ENCODE results near the gene POP4.

The POP4 gene

DNA sequence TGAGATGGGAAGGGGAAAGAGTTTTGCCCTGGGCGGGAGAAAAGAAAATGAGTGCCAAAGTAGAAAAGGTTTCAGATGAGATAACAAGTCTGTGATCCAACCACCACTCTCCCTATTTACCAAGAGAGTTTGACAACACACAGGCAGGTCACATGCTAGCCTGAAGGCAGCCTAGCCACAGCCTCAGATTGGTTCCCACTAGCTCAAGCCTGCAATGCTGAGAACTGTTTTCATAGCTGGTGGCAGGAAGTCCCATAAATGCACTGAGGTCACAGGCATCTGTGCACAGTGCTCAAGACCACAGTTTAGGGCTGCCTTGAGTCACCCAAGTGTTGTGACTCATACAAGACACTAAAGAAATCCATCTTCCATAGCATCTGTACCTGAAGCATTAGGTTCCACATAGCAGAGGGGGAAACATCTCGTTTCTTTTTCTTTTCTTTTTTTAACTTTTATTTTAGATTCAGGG, 18.5 kb upstream of the POP4 start (continued):
- TF ChIP-seq, protein P1, sequence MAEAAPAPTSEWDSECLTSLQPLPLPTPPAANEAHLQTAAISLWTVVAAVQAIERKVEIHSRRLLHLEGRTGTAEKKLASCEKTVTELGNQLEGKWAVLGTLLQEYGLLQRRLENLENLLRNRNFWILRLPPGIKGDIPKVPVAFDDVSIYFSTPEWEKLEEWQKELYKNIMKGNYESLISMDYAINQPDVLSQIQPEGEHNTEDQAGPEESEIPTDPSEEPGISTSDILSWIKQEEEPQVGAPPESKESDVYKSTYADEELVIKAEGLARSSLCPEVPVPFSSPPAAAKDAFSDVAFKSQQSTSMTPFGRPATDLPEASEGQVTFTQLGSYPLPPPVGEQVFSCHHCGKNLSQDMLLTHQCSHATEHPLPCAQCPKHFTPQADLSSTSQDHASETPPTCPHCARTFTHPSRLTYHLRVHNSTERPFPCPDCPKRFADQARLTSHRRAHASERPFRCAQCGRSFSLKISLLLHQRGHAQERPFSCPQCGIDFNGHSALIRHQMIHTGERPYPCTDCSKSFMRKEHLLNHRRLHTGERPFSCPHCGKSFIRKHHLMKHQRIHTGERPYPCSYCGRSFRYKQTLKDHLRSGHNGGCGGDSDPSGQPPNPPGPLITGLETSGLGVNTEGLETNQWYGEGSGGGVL (tag by site-specific recombination; IDR thresholded peaks at IDR 0.05): no peak; the same call in 1 of the 2 replicates
- peak; percentile 66 for TF ChIP-seq GLIS1 (tag by site-specific recombination; IDR thresholded peaks at IDR 0.05)
- TF ChIP-seq, protein P2, sequence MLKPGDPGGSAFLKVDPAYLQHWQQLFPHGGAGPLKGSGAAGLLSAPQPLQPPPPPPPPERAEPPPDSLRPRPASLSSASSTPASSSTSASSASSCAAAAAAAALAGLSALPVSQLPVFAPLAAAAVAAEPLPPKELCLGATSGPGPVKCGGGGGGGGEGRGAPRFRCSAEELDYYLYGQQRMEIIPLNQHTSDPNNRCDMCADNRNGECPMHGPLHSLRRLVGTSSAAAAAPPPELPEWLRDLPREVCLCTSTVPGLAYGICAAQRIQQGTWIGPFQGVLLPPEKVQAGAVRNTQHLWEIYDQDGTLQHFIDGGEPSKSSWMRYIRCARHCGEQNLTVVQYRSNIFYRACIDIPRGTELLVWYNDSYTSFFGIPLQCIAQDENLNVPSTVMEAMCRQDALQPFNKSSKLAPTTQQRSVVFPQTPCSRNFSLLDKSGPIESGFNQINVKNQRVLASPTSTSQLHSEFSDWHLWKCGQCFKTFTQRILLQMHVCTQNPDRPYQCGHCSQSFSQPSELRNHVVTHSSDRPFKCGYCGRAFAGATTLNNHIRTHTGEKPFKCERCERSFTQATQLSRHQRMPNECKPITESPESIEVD (tag by site-specific recombination; IDR thresholded peaks at IDR 0.05): no peak
- 0 out of 2 replicates have a peak, but pooled peaks have one; percentile 43 for TF ChIP-seq ZSCAN23 (tag by site-specific recombination; IDR thresholded peaks at IDR 0.05)
- TF ChIP-seq, protein P3, sequence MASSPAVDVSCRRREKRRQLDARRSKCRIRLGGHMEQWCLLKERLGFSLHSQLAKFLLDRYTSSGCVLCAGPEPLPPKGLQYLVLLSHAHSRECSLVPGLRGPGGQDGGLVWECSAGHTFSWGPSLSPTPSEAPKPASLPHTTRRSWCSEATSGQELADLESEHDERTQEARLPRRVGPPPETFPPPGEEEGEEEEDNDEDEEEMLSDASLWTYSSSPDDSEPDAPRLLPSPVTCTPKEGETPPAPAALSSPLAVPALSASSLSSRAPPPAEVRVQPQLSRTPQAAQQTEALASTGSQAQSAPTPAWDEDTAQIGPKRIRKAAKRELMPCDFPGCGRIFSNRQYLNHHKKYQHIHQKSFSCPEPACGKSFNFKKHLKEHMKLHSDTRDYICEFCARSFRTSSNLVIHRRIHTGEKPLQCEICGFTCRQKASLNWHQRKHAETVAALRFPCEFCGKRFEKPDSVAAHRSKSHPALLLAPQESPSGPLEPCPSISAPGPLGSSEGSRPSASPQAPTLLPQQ (tag by site-specific recombination; IDR thresholded peaks at IDR 0.05): peak; percentile 46; the same call in 1 of the 2 replicates
- TF ChIP-seq, protein P4, sequence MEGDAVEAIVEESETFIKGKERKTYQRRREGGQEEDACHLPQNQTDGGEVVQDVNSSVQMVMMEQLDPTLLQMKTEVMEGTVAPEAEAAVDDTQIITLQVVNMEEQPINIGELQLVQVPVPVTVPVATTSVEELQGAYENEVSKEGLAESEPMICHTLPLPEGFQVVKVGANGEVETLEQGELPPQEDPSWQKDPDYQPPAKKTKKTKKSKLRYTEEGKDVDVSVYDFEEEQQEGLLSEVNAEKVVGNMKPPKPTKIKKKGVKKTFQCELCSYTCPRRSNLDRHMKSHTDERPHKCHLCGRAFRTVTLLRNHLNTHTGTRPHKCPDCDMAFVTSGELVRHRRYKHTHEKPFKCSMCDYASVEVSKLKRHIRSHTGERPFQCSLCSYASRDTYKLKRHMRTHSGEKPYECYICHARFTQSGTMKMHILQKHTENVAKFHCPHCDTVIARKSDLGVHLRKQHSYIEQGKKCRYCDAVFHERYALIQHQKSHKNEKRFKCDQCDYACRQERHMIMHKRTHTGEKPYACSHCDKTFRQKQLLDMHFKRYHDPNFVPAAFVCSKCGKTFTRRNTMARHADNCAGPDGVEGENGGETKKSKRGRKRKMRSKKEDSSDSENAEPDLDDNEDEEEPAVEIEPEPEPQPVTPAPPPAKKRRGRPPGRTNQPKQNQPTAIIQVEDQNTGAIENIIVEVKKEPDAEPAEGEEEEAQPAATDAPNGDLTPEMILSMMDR (tag by site-specific recombination; IDR thresholded peaks at IDR 0.05): no peak
- TF ChIP-seq, protein P5, sequence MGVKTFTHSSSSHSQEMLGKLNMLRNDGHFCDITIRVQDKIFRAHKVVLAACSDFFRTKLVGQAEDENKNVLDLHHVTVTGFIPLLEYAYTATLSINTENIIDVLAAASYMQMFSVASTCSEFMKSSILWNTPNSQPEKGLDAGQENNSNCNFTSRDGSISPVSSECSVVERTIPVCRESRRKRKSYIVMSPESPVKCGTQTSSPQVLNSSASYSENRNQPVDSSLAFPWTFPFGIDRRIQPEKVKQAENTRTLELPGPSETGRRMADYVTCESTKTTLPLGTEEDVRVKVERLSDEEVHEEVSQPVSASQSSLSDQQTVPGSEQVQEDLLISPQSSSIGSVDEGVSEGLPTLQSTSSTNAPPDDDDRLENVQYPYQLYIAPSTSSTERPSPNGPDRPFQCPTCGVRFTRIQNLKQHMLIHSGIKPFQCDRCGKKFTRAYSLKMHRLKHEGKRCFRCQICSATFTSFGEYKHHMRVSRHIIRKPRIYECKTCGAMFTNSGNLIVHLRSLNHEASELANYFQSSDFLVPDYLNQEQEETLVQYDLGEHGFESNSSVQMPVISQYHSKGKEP (tag by site-specific recombination; IDR thresholded peaks at IDR 0.05): peak; percentile 75
- peak; percentile 34; the same call in 1 of the 2 replicates for TF ChIP-seq ZNF623 (tag by site-specific recombination; IDR thresholded peaks at IDR 0.05)
- no peak for TF ChIP-seq ZNF433 (tag by site-specific recombination; IDR thresholded peaks at IDR 0.05; ENCODE audit: low read depth)
- TF ChIP-seq, protein P6, sequence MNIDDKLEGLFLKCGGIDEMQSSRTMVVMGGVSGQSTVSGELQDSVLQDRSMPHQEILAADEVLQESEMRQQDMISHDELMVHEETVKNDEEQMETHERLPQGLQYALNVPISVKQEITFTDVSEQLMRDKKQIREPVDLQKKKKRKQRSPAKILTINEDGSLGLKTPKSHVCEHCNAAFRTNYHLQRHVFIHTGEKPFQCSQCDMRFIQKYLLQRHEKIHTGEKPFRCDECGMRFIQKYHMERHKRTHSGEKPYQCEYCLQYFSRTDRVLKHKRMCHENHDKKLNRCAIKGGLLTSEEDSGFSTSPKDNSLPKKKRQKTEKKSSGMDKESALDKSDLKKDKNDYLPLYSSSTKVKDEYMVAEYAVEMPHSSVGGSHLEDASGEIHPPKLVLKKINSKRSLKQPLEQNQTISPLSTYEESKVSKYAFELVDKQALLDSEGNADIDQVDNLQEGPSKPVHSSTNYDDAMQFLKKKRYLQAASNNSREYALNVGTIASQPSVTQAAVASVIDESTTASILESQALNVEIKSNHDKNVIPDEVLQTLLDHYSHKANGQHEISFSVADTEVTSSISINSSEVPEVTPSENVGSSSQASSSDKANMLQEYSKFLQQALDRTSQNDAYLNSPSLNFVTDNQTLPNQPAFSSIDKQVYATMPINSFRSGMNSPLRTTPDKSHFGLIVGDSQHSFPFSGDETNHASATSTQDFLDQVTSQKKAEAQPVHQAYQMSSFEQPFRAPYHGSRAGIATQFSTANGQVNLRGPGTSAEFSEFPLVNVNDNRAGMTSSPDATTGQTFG (tag by site-specific recombination; IDR thresholded peaks at IDR 0.05; ENCODE audit: borderline replicate concordance): no peak
- TF ChIP-seq ZNF571 (tag by site-specific recombination; IDR thresholded peaks at IDR 0.05): no peak
- no peak for TF ChIP-seq ZNF311 (tag by site-specific recombination; IDR thresholded peaks at IDR 0.05; ENCODE audit: borderline replicate concordance)
- TF ChIP-seq ZNF660 (tag by site-specific recombination; IDR thresholded peaks at IDR 0.05): peak; percentile 89
- TF ChIP-seq ZNF10 (tag by site-specific recombination; IDR thresholded peaks at IDR 0.05): 0 out of 2 replicates have a peak, but pooled peaks have one; percentile 28
- peak; percentile 40; the same call in 1 of the 2 replicates for TF ChIP-seq ZNF366 (tag by site-specific recombination; conservative IDR thresholded peaks at IDR 0.05)
- TF ChIP-seq ZXDB (tag by site-specific recombination; IDR thresholded peaks at IDR 0.05): peak; percentile 54
- TF ChIP-seq, protein P7, sequence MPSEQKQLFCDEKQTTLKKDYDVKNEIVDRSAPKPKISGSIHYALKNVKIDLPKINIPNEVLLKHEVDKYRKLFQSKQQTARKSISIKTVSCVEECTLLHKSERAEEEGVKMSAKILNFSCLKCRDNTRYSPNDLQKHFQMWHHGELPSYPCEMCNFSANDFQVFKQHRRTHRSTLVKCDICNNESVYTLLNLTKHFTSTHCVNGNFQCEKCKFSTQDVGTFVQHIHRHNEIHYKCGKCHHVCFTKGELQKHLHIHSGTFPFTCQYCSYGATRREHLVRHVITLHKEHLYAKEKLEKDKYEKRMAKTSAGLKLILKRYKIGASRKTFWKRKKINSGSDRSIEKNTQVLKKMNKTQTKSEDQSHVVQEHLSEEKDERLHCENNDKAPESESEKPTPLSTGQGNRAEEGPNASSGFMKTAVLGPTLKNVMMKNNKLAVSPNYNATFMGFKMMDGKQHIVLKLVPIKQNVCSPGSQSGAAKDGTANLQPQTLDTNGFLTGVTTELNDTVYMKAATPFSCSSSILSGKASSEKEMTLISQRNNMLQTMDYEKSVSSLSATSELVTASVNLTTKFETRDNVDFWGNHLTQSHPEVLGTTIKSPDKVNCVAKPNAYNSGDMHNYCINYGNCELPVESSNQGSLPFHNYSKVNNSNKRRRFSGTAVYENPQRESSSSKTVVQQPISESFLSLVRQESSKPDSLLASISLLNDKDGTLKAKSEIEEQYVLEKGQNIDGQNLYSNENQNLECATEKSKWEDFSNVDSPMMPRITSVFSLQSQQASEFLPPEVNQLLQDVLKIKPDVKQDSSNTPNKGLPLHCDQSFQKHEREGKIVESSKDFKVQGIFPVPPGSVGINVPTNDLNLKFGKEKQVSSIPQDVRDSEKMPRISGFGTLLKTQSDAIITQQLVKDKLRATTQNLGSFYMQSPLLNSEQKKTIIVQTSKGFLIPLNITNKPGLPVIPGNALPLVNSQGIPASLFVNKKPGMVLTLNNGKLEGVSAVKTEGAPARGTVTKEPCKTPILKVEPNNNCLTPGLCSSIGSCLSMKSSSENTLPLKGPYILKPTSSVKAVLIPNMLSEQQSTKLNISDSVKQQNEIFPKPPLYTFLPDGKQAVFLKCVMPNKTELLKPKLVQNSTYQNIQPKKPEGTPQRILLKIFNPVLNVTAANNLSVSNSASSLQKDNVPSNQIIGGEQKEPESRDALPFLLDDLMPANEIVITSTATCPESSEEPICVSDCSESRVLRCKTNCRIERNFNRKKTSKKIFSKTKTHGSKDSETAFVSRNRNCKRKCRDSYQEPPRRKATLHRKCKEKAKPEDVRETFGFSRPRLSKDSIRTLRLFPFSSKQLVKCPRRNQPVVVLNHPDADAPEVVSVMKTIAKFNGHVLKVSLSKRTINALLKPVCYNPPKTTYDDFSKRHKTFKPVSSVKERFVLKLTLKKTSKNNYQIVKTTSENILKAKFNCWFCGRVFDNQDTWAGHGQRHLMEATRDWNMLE (tag by site-specific recombination; conservative IDR thresholded peaks at IDR 0.05; ENCODE audit: low read depth): peak; percentile 43
- no peak for TF ChIP-seq HOXA7 (CRISPR knock-in tag; IDR thresholded peaks at IDR 0.05; ENCODE audit: borderline replicate concordance)
- 0 out of 2 replicates have a peak, but pooled peaks have one; percentile 6 for TF ChIP-seq ZFP69B (tag by site-specific recombination; IDR thresholded peaks at IDR 0.05)

All from HEK293 (cell line).